ENCODE data around the gene OCSTAMP. TPM values are rescaled to one million over a fixed set of nuclear protein-coding genes. Genes with fewer than 3 reads are reported as not detected.

The OCSTAMP gene
- total RNA-seq, 1 experiment from 2014 or later, result not detected

DNA sequence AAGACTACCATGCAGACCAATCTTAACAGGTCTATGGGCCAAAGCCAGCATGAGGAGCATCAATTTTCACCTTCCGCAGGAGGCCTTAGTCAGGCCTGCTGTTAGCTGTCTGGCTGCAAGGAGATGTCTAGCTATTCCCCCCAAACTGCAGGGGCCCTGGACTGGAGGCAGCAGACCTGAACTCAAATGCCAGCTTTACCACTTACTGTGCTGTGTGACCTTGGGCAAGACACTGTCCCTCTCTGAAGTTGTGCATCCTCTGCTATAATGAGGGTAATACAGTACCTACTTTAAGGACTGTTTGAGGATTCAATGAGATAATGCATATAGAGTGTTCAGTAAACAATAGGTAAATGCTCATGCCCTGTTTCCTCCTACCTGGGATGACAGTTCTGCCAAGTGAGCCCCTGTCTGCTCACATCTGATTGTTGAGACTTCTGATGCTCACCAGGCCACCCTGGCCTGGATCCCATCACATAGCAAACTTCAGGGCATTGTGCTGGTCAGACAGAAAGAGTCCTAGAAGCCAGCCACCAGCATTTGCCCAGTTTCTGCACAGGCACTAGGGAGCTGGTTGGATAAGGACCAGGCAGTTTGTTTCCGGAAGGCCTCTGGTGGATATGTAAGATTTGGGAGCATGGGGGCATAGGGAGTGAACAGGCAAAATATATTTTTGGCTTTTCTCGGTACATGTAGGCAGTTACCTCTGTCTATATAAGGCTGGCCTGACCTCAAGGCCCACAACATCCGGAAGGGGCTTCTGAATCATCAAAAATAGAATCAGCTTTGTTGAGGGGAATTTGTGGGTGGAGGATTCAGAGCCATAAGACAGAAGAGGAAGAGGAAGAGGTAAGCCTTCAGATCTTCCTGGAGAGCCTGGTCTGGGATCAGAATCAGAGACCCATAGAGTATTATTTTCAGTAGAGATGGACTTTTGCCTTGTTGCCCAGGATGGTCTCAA lies 2.3 kb upstream of the OCSTAMP start:
- no peak for DNase-seq (ENCODE audit: low read depth)

GRCh38 chr20:46551522-46552381 lies 1.3 kb upstream of the OCSTAMP start:
- peak; percentile 16 for DNase-seq (ENCODE audit: low read depth)

DNA sequence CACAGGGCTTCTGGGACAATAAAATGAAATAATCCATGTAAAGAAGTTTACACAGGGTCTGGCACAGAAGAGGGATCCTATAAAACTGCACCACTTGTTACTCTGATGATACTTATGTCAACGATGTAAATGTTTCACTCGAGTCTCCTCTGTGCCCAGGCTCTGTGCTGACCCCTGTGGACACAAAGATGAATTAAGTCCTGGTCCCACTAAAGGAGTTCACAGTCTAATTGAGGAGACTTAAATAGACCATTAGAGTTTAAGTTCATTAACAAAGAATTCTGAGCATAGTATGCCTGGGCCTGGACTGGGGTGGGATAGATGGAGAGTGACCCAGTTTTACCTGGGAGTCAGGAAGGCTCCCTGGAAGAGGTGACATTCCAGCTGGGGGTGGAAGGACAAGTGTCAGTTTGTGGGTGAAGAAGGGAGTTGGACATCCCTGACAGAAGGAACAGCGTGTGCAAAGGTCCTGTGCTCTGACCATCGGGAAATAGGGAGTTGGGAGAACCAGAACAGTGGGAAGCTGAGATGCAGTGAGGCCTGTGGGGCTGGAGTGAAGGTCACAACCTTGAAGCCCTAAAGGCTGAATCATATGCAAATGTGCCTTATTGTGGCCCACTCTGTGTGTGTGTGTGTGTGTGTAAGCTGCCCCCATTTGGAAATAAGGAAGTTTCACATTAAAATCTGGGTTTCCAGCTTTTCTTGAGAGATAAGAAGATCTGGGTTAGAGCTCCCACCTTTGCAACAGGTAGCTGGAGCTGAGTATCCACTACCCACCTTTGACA lies 1.1 kb downstream of the OCSTAMP start:
- no peak for DNase-seq (ENCODE audit: low read depth)

DNA sequence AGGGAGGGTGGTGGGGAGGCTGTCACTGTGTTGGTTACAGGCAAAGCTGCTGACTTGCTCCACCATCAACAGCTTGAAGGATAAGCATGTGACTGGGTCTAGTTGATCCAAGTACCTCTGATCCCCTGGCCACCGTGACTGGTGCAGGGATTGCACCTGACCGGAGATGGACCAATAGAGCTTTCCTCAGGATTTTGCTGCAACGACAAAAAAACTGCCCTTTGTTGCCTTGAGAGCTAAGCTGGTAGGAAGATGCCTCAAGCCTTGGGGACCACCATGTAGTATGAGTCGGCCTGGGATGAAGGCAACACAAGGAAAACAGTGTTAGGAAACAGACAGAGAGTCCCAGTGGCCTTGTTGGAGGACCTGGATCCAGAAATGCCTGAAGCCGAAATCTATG lies 1.8 kb downstream of the OCSTAMP start:
- DNase-seq (ENCODE audit: low read depth), result no peak

DNA sequence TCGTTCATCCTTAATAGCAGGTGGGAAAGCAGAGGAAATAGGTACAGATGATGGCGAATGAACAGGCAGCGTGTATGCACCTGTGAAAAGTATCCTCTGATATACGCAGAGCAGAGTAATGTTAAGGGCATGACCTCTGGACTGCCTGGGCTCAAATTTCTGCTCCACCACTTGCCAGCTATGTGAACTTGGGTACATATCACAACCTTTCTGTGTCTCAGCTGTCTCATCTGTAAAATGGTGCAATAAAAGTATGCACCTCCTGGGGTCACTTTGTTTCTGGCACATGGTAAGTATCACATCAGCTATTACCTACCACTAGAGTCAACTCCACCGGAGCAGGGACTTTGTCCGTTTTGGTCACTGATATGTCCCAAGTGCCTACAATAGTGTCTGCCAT lies 2.5 kb downstream of the OCSTAMP start:
- no peak for DNase-seq (ENCODE audit: low read depth)

DNA sequence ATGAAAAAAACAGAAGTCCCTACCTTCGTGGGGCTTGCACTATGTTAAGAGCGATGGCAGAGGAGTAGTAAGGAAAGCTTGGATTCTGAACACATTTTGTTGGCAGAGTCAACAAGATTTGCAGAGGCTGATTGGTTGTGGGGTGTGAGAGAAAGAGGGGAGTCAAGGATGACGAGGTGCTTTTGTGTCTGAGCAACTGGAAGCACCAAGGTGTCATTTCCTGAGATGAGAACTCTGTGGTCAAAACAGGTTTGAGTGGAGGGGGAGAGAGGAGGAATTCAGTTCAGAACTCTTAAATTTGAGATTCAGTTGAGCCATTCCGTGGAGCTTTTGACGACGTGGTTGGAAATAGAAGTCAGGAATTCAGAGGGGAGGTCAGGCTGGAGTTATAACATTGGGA lies 3.5 kb downstream of the OCSTAMP start:
- DNase-seq (ENCODE audit: low read depth), result no peak

DNA sequence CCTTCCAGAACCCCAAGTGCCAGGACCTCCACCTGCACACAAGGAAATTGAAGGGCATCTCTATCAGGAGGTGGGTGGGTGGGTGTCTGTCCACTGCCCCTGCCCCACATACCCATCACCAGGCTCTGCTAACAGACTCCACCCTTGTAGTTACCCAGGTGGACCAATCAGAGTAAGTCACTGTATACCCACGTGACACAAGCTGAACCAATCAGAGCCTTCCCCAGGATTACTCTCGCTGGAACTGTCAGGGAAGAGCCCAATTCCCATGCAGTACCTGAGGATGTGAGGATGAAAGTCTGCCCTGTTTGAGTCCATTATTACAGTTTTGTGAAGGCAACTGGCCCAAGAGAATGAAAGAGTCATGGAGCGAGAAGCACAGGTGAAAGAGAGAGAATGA lies 4.2 kb downstream of the OCSTAMP start:
- DNase-seq (ENCODE audit: low read depth), result no peak

GRCh38 chr20:46545827-46546138 lies 4.7 kb downstream of the OCSTAMP start:
- no peak for DNase-seq (ENCODE audit: low read depth)

DNA sequence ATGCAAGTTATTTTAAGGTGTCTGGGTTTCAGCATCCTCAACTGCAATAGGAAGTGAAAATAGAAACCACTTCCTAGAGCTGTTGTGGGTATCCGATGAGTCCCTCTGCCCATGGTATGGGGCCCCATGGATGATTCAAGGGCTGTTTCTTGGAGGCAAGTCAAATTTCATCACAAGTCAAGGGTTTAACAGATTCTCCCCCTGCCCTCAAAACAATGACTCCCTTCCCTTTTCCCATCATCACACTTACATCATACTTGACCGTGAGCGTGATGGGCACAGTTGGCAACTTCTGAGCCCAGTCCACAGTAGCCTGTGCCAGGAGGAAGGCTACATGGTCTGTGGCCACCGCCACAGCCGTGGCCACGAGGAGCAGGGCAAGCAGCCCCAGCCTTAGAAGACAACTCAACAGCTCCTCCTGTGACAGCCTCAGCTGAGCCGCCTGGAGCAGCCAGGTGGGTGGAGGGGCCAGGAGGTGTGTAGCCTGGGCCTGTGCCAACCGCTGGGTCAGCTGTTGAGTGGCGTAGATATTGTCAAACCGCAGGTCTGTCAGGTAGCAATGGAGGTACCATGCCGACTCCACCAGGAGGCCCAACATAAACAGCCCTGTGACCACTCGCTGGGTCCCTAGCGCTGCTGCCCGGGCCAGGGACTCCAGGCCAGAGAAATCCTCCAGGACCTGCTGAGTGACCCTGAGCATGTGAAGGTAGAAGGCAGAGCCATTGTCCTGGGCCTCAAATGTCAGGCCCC lies 5.2 kb downstream of the OCSTAMP start:
- DNase-seq (ENCODE audit: low read depth), result no peak

GRCh38 chr20:46544576-46544975 lies 5.9 kb downstream of the OCSTAMP start:
- no peak for DNase-seq (ENCODE audit: low read depth)

GRCh38 chr20:46543959-46544358 lies 6.5 kb downstream of the OCSTAMP start:
- no peak for DNase-seq (ENCODE audit: low read depth)

DNA sequence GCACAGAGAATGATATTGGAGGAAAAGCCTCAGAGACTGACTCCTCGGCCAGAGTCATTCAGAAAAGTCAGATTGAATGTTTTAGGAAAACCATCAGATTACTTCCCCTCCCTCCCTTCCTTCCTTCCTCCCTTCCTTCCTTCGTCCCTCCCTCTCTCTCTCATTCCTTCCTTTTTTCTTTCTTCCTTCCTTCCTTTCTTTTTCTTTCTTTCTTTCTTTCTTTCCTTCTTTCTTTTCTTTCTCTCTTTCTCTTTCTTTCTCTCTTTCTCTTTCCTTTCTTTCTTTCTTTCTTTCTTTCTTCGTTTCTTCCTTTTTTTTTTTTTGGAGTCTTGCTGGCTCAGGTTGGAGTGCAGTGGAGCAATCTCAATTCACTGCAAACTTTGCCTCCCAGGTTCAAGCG lies 7.4 kb downstream of the OCSTAMP start:
- no peak for DNase-seq (ENCODE audit: low read depth)

GRCh38 chr20:46541229-46541935 lies 9.1 kb downstream of the OCSTAMP start:
- no peak for DNase-seq (ENCODE audit: low read depth)

DNA sequence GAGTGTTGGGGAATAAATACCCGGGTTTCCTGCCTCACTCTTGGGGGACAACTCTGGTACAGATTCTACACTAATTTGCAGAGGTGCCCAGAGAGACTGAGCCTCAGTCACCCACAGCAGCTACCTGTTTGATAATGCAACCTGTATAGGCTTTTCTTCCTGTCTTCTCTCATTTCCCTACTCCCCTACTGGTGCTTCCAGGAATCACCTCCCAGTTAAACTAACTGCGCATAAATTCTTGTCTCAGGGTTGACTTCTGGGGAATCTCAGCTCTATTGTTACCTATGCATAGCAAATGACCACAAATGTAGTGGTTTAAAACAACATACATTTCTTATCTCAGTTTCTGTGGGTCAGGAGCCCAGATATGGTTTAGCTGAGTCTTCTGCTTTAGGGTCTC lies 11.3 kb downstream of the OCSTAMP start:
- DNase-seq (ENCODE audit: low read depth), result no peak

GRCh38 chr20:46530640-46531039 lies 19.8 kb downstream of the OCSTAMP start:
- no peak for DNase-seq (ENCODE audit: low read depth)

DNA sequence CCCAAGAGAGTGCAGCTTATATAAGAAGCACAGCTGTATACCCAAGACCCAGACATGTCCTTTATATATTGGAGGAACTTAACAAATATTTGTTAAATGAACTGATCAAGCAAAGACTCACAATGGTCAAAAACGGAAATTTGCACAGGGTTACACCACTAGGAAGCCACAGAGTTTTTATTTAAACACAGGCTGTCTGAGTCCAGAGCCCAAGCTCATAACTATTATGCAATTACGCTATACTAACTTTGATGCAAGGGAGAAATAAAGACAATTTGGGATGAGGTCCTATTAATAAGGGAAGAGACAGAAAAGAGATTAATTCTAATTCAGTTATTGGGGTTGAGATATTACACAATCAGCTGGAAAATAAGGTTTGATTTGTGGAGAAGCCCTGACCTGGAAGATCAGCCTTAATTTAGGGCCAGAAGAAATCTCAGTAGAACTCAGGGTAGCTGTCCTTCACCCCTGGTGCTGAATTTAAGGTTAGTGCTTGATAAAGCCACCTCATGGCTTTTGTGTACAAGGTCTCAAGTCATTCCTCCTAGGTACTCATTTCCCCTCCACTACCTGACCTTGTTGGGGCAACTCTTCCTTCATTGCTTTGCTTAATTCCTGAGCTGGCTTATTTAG lies 26.6 kb downstream of the OCSTAMP start:
- DNase-seq (ENCODE audit: low read depth), result peak; percentile 19

DNA sequence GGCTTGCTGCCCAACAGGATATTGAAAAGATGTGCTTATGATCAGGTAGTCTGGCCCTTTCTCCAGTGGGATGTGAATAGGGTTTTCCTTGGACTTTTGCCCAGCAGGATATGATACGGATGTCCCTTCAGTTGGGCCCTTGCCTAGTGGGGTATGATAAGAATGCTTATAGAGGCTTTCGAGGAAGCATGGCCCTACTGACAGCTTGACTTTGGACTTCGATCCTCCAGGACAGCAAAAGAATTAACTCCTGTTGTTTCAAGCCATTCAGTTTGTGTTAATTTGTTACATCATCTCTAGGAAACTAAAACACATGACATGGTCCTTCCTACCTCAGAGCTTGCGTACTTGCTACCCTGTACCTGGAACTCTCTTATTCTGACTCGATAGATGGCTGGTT lies 27.3 kb downstream of the OCSTAMP start:
- DNase-seq (ENCODE audit: low read depth), result no peak

DNA sequence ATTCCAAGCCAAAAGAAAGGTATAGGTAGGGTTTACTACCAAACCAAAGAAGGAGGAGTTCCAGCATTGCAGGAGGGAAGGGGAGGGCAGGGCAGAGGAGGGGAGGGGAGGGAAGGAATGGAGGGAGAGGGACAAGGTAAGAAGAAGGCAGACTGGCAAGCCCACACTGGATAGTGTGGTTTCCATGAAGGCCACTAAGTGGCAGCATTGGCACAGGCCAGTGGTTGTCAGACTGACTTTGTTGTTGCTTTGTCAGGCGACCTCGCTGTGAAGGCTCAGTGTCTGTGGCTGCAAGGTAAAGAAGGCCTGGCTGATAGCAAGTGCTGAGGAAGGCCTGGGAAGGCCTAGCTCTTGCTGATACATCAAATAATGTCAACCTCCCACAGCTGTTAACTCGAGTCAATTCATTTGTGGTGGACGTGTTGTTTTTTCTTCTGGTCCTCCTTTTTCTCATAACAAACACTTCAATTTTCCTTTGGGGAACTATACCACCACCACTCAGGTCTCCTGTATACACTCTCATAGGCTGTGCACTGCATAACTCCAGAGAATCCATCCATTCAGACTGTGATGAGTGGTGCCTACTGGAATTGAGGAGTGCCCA lies 29.4 kb downstream of the OCSTAMP start:
- DNase-seq (ENCODE audit: low read depth), result peak; percentile 56

- no peak for DNase-seq (ENCODE audit: low read depth)
Measured at GRCh38 chr20:46520540-46520939, 29.9 kb downstream of the OCSTAMP start.

All from M059J (cell line).